NCI-H146 (cell line): Measurements from ENCODE around the gene ALPG.
"Not testable (repeated sequence)": the region's sequence is repeated elsewhere in the genome, so short reads cannot be mapped to it uniquely, and the experiment has no call there.

Experiments
- DNase-seq: peaks from one replicate; lab custom pipeline; 2025; lab: John Stamatoyannopoulos, UW

ALPG gene

DNA sequence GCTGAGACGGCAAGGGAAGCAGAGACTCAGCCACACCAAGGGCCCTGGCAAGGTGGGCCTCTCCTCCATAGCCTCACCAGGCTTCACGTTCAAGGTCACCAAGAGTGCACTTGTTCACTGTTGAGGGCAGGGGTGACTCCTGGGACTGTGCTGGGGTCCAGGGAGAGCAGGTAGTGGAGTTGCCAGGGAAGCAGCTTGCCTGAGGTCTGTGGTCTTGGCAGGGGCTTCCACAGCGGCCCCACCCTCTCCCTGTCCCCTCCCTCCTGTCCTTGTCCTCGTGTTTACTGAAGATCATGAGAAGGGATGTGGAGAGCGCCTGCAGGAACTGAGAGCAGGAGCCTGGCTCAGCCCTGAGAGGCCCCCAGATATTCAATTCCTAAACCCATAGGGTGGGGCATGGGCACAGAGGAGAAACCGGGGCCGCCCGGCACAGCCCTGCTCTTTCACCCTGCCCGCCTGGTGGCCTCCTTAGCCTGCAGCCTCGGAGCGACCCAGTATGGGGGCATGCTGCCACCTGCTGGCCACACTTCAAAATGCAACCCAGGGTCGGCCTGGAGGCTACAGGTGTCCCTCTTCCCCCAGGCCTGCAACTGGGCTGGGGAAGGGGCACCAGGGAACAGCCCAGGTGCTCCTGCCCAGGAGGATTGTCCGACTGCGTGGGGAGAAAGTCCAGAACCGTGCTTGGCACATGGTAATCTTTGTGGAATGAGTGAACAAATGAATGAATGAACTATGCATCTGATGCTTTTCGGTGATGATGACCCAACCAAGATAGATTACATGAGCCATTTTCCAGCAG, 33.8 kb downstream of the ALPG start:
- DNase-seq = peak; percentile 51

DNA sequence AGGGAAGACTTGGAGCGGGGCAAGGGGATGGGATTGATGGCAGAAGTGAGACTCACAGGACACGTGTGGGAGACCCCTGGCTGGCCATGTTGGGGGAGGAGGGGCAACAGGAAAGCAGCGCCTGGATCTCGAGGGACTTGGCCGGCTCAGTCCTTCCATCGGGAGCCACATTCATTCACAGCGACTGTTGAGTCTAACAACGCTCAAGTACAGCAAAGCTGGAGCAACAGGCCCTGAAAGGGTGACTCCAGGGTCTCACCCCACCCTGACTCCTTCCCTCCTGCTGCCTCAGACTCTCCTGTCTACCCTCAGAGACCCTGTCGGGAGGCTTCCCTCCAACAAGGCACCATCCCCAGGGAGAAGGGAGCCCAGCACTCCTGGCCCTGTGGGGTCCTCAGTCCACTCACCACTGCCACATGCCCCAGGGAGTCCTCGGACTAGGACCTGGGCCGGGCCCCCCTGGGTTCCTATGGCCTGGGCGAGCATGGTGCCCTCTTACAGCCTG, 34.6 kb downstream of the ALPG start:
- DNase-seq = no peak

GRCh38 chr2:232441922-232442321, 35.3 kb downstream of the ALPG start:
- not testable (repeated sequence) for DNase-seq

GRCh38 chr2:232442431-232442830, 35.8 kb downstream of the ALPG start:
- DNase-seq = not testable (repeated sequence)

DNA sequence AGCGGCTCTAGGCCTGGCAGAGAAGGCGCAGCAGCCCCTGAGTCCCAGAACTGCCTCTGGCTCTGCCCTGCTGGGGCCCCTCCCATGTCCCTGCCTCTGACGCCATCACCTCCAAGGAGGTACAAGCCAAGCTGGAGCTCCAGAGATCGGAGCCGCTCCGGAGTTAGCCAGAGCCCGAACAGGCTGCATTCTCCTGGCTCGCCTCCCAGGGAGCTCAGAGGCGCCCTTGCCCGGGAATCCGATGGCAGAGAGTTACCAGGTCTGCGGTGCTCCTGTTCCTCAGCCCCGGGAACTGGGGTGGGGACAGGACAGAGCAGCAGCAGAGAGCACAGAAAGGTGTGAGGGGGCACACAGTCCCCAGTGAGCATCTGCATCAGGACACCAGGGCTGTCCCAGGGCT, 36.4 kb downstream of the ALPG start:
- not testable (repeated sequence) for DNase-seq

- not testable (repeated sequence) for DNase-seq
Observed at GRCh38 chr2:232443669-232444408, 37.2 kb downstream of the ALPG start.

- DNase-seq = no peak
Observed at GRCh38 chr2:232444409-232445148, 37.9 kb downstream of the ALPG start.

- not testable (repeated sequence) for DNase-seq
Observed at GRCh38 chr2:232445149-232445885, 38.7 kb downstream of the ALPG start.

DNA sequence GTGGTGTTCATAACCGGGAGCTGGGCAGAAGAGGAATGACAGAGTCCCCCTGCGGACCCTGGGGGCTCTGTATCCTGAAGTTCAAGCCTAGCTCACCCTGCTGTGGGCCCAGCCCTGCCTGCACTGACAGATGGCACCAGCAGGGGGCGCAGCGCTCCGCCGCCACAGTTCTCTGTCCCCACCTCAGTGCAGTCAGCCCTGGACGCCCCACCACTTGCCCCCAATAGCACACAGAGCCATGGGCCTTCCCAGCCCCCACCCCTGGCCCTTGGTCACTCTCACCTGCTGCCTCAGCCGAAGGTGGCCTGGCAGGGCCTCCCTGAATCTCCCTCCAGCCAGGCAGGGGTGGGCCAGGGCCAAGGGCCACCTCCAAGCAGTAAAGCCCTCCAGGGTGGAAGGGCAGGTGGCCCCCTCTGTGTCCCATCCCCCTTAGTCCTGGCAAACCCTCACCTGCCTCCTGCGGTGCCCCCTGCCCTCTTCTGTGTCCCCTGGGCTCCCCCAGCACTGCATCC, 39.7 kb downstream of the ALPG start:
- not testable (repeated sequence) for DNase-seq

DNA sequence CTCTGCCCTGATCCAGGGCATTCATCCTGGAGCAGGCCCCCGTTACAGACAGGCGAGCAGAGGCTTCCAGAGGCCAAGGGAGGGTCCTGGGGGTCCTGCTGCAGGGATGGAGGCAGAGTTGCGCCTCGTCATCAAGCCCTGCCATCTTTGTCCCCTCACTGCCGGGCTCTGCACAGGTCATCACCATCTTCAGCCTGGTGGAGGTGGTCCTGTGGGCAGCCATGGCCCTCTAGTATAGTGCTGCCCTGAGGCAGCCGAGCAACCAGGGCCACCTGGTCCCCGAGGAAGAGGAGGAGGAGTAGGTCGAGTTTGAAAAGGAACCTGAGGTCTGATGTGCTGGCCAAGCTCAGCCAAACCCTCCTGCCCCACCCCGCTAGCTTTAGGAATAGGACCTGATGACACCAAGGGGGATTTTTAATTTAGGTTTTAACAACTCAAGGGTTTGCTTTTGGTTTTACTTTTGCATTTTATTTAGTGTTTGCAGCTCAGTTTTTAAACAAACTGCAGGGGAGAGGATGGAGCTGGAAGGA, 40.5 kb downstream of the ALPG start:
- DNase-seq = no peak

GRCh38 chr2:232447638-232448303, 41.1 kb downstream of the ALPG start:
- no peak for DNase-seq

DNA sequence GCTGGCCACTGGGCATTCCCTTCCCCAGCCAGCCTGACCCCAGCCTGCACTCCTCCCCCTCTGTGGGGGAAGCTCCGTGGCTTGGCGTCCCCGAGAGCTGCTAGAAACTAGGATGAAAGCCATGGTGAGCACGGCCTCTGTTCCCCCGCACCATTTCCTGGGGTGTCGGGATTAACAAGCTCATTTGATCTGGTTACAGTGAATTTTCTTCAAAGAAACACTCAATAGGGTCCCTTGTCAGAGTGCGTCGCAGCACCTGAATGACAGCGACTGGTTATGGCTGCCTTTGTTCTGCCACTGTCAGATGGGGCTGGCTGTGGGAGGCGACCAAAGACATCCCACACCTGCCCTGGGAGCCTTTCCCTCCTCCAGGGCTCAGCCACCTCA, 41.7 kb downstream of the ALPG start:
- DNase-seq = no peak

DNA sequence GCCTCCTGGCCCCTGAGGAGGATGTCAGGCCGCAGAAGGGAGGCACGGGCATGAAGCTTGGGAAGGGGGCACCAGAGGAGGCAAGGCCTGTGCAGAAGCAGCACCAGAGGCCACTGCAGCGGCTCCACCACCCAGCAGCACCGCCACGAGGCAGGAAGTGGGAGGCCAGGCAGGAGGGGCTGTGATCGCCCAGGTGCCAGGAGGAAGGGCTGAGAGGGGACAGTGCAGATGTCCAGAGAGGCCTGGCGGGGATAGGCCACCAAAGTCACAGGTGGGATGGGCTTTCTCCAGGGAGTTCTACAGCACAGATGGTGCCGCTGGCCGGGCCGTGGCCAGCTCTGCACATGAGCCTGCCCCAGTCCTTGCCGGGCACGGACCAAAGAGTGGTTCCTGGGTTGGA, 43.3 kb downstream of the ALPG start:
- DNase-seq = no peak

DNA sequence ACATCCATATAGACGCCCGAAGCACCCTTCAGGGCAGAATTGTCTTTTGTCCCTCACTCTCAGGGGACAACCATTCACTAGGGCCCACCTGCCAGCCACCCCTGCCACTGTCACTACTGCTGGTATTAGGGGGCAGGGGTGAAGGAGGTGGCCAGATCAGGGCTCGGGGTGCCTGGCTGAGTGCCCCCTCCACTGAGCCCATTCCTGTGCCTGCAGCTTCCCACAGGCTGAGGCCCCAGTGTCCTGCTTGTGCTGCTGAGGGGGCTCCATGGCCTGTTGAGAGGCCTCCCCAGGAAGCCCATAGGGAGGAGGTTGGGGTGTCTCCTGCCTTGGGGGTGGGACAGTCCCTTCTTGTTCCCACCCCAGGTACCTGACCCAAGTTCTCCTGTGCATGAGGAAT, 45.0 kb downstream of the ALPG start:
- DNase-seq = not testable (repeated sequence)

- no peak for DNase-seq
Observed at GRCh38 chr2:232454630-232455029, 48.0 kb downstream of the ALPG start.

DNA sequence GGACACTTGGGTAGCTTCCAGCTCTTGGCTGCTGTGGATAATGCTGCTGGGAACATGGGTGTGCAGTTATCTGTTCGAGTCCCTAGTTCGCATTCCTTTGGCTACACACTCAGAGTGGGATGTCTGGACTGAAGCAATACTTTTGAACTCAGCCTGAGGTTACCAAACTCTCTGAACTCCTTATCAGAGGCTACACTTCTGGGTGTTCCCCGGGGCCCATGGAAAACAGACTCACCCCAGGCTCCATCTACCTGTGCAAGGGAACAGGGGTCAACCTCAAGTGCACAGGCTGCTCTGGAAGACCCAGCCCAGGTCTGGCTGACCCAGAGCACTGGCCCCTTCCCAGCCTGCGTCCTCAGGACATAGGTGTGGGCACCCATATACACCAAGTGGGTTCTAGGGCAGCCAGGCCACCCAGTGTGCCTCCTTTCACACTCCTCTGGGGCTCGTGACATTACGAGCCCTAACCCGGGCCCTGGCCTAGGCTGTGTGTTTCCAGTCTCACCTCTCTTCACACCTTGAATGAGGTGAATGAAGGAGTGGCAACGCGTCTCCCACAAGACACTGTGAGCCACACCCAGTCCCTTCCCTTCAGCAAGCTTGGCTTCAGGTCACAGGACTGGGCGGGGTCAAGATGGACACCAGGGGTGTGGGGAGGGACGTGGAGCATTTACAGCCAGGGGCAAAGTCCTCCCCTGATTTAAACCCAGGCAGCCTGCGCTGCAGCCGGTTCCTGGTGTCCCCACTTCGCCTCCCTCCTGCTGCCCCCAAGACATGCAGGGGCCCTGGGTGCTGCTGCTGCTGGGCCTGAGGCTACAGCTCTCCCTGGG, 49.0 kb downstream of the ALPG start, which contains the start of gene ALPI:
ALPI (plus strand) TSS at position 728 of the 830 bp plus-strand sequence; CDS start at position 775, 47 bp downstream.
- no peak for DNase-seq

DNA sequence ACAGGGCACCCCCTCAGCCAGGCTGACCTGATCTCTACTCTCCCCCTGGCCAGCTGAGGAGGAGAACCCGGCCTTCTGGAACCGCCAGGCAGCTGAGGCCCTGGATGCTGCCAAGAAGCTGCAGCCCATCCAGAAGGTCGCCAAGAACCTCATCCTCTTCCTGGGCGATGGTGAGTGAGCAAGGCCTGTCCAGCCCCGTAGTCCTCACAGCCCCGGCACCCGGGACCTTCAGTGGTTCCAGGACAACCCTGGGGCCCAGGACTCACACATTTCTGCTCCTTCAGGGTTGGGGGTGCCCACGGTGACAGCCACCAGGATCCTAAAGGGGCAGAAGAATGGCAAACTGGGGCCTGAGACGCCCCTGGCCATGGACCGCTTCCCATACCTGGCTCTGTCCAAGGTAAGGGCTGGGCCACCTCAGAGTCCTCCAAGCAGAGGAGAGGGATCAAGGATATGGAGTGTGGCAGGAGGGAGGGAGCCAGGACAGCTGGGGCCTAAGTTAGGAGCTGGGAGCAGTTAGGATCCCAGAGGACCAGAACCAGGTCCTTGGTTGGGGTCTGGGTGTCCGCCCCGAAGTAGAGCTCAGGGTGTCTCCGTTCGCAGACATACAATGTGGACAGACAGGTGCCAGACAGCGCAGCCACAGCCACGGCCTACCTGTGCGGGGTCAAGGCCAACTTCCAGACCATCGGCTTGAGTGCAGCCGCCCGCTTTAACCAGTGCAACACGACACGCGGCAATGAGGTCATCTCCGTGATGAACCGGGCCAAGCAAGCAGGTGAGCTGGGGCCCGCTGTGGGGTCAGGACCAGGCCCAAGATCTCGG, 49.9 kb downstream of the ALPG start:
- DNase-seq = no peak

GRCh38 chr2:232457121-232458011, 50.7 kb downstream of the ALPG start:
- no peak for DNase-seq
